ENCODE results near the gene MTHFD1L. TPM values are rescaled to one million over a fixed set of nuclear protein-coding genes. Genes with fewer than 3 reads are reported as not detected.

Gene MTHFD1L
- polyA plus RNA-seq, 4 donors, result 17.0 to 18.1 (median 17.4) TPM

DNA sequence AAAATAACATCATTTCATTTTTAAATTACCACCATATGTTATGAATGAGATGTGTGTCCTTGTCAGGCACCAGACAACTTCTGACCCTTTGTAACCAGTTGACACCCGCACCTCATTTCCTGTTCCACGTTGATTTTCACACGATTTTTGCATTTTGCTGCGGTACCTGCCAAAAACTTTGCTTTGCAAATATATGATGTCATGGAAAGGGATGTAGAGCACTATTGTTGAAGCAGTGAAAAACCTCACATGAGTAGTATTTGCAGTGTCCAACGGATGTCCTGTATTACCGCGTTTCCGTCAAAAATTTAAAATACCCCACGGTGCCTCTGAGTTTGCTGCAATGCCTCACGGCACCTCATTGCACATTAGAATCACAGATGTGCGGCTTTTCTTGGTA is 115.6 kb downstream of the MTHFD1L start:
- DNase-seq (ENCODE audit: low read depth in 4 of 4, low spot score in 2 of 4), result no peak

DNA sequence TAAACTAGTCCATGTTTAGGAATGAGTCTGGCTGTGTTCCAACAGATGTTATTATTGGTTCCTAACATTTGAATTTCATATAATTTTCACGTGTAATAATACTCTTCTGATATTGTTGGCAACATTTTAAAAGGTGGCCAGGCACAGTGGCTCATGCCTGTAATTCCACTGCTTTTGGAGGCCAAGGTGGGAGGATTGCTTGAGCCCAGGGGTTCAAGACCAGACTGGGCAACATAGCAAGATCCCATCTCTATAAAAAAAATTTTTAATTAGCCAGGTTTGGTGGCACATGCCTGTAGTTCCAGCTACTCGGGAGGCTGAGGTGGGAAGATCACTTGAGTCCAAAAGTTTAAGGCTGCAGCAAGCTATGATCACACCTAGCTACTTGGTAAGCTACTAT is 116.2 kb downstream of the MTHFD1L start:
- no peak for DNase-seq (ENCODE audit: low read depth in 4 of 4, low spot score in 2 of 4)

DNA sequence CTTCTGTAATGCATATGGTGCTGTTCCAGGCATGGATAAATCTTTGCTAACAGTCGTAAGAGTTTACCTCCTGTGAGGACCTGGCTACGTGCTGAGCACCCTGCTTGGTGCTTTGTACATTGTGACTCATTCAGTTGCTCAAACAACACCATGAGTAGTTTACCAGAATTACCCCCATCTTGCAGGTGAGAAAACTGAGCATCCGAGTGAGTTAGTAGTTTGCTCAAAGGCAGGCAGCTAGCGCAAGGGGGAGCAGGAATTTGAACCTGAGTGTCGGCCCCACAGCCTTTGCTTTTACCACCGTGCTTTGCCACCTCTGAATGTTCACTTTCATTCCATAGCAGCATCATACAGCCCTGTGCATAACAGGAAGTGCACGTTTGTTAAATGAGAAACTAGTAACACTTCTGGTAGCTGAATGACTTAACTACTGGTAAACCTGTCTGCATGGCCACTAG is 121.9 kb downstream of the MTHFD1L start:
- DNase-seq (ENCODE audit: low read depth in 4 of 4, low spot score in 2 of 4), result no peak

DNA sequence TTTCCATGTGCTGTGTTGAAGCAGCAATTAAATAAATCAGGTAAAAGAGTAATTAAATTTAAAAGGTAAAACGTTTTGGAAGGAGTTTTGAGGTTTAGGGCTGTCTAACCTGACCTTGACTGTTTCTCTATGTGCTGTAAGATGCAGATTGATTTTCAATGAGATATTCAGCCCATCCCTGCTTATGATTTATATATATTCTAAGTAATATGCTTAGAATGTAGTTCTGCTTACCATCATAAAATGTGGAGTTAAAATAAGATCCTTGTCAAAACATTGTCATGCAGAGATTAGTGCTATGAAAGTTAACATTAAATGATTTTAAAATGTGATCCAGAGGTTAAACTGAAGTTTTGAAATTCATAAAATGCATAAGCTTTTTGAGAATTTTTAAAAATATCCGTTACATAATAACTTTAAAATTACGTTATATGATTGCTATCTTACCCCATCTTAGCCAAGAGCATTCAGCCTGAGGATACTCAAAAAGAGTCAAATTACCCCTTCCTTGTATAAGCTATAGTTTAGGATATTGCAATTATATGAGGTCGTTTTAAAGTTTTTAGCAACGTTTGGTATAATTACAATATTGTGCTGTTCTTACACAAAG is 122.5 kb downstream of the MTHFD1L start:
- DNase-seq (ENCODE audit: low read depth in 4 of 4, low spot score in 2 of 4), result no peak

DNA sequence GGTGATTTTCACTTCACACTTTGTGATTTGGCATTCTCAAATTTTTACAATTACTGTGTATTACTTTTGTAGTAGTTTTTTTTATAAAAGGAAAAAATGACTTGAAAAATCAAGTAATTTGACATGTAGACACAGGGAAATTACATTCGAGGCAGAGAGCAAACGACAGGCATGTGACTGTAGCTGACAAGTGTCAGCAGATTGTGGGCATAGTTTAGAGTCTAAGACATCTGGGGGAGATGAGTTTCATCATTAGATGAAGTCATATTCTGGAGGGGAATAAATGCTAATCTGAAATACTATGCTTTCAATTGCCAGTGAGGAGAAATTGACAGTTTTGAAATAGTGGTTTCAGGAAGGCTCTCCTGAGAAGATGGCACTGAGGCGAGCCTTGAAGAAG is 126.0 kb downstream of the MTHFD1L start:
- no peak for DNase-seq (ENCODE audit: low read depth in 4 of 4, low spot score in 2 of 4)

DNA sequence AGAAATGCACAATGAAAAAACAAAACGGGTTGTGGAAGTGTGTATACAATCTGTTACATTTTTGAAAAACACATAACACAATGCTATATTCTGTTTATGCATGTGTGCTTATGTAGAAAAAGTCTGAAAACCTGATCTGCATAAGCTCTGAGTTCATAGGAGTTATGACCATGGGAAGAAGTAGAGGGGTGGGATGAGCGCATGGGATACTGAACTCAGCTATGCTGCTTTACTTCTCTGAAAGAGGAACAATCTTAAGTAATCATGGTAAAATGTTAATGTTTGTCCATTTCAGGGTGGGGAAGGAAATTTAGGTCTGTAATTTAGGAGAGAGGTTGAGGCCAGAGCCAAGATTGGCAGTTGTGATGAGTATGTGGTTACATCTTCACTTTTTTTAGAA is 126.8 kb downstream of the MTHFD1L start:
- no peak for DNase-seq (ENCODE audit: low read depth in 4 of 4, low spot score in 2 of 4)

DNA sequence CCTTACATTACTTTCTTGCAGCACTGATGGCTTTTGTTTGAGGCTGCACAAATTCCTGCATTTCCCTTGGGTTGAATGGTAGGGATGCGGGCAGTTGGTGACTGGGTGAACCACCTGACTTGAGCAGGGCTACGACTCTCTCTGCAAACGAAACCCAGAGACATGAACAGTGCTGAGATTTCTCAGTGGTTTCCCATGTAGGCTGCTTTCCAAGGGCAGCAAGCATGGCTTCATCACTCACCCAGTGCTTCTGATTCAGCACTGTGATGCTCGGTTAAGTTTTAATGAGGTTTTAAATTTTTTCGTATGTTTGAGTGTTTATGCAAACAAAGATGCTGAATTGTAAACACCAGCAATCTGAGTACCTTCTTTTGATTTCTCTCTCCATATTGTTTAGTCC is 127.2 kb downstream of the MTHFD1L start:
- DNase-seq (ENCODE audit: low read depth in 4 of 4, low spot score in 2 of 4), result no peak

DNA sequence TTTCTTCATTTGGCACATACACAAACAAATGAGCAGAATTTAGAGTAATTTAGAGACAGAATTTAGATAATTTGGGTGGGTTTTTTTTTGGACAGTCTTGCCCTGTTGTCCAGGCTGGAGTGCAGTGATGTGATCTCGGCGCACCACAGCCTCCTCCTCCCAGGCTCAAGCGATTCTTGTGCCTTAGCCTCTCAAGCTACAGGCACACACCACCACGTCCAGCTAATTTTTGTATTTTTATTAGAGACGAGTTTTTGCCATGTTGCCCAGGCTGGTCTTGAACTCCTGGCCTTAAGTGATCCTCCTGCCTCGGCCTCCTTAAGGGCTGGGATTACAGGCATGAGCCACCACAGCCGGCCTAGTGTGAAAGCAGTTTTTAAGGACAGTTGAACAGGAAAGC is 127.8 kb downstream of the MTHFD1L start:
- DNase-seq (ENCODE audit: low read depth in 4 of 4, low spot score in 2 of 4), result no peak

DNA sequence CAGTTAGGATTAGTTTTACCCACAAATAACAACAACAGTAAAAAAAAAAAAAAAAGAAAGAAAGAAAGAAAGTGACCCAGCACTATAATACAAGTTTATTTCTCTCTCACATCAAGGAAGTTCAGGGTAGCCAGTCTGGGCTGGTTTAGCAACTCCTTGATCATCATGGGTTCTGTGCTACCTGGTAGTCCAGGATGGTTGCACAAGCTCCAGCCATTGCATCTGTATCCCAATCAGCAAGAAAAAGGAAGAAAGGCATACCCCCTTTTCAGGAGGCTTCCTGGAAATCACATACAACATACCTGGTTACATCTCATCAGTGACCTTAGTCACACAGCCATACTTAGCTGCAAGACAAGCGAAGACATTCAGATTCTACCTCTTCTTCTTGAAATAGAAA is 128.5 kb downstream of the MTHFD1L start:
- DNase-seq (ENCODE audit: low read depth in 4 of 4, low spot score in 2 of 4), result no peak

DNA sequence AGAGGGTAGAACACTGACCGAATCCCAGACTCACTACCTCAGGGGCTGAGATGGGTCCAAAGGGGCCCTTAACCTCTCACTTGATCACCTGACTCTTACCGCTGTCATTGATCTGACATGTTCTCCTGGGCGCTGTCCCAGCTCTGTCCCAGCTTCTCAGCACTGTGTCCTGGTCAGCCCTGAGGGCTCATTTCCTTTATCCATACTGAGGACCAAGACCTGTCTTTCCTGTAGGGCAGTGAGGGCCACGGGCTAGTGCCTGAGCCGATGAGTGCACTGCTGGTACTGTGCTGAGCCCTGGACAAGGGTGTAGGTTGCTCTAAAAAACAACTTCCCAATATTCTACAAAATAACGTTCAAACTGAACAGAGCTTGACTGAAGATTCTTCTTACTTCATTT is 131.5 kb downstream of the MTHFD1L start:
- DNase-seq (ENCODE audit: low read depth in 4 of 4, low spot score in 2 of 4), result no peak

DNA sequence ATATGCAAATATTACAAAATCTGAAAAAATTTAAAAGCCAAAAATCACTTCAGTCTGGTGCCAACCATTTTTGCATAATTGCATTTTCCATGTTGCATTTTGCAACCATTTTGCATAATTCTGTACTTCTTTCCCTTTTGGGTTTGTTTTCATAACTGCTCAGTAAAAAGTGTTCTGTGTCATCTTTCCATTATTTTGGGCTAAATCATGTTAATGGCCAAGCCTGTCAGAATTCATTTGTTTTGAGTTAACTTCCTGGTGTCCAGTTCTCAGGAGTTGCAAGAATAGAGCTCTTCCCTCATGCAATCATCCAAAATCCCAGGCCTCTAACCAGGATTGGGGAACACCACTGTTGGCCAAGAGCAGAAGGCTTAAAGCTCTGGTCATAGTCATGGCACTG is 133.6 kb downstream of the MTHFD1L start:
- no peak for DNase-seq (ENCODE audit: low read depth in 4 of 4, low spot score in 2 of 4)

DNA sequence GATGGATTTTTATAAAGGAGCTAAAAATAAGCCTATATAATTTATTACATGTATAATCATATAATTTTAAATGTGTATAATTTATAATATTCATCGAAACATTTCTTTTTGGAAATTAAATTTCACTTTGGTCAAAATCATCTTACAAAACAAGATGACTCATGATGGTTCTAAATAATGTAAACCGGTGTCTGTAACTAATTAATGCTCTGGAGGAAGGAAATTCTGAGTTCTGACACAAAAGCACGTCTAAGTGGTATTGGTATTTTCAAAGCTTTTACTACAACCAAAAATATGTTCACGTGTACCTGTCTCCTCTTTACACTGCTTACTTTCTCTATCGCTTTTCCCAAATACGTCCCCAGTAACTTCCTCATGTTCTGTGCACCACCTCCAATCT is 134.1 kb downstream of the MTHFD1L start:
- no peak for DNase-seq (ENCODE audit: low read depth in 4 of 4, low spot score in 2 of 4)

DNA sequence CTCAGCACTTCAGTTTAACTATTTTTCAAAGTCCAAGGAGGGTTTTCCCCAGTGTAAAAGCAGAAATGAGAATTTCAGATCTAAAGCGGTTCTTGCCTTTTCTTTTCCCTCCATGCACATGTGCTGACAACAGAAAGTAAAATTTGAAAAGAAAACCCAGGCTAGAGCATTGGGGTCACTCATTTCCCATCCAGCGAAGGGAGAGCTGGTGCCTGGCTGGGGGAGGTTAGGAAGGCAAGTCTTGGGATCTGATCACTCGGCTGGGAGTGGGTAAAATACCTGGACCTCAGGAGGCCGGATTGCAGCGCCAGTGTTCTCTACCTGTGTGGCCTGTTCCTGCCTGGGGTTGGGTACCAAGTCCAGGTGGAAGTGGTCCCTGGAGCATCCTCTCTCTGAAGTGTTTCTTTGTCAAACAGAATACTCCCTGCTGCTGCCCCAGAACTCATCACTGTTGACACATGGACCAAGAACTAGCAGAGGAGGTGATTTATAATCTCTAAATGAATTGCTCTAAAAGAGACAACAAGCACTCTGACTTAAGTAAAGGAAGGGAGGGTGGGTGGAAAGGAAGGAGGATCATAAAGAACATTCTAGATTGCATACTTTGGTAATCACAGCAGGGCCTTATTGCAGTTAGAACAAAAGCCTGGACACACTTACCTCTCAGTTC is 136.0 kb downstream of the MTHFD1L start:
- DNase-seq (ENCODE audit: low read depth in 4 of 4, low spot score in 2 of 4), result no peak

DNA sequence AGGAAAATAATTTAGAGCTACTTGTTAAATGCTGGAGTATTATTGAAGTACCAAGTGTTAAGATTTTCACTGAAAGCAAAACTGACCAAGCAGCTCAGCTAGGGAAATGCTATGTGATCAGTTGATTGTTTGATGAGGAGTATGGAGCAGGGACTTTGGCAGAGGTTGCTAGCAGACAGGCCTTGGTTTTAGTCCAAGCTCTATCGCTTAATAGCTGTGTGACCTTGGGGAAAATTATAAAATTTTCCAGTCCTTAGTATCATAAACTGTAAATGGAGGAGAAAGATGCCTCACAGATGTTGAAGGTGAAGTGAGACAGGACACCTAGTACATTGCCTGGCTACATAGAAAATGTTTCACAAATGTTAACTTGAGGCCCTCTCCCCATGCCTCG is 136.6 kb downstream of the MTHFD1L start:
- no peak for DNase-seq (ENCODE audit: low read depth in 4 of 4, low spot score in 2 of 4)

DNA sequence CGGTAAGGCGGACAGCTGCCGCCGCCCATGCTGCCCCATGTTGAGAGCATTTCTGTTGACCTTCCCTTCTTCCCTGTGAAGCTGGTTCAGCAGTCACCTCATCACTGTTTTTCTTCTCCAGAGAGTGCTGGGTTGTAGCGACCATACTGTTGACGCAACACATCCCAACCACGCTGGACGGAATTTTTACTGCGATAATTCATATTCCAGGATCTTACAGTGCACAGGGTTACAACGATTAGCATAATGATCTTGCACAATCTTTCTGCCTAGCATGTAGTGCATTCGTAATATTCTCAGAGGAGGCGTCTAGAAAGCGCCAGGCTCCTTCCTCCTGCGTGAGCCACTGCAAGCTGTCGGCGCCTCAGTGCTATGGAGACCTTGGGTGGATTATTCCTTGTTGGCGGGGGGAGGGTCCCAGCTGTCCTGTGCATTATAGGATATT is 137.0 kb downstream of the MTHFD1L start:
- DNase-seq (ENCODE audit: low read depth in 4 of 4, low spot score in 2 of 4), result no peak

DNA sequence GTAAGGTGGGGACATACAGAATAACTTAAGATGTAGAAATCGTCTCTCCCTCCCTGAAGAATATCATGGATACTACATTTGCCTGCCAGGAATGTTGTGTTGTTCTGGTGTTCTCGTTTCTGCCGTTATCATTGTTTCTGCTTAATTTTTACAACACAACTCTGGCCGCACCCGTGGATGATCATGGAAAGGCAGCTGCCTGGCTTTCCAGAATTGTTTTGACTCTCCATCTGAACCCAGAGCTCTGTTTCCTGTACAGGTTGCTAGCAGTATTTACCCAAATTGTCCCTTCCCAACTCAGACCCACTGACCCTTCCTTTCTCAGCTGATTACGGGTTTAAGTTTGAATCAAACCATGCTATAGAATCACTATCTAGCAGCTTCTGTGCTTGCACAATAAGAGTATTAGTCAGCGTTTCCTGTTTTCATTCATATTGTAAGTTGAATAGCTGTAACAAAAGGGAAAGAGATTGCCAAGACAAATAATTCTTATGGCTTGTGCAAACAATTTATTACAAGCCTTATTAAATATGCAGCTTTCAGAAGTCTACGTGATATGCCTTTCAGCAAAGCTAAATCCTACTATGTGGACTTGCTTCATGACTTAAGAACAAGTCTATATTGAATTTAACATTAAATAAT is 139.0 kb downstream of the MTHFD1L start:
- DNase-seq (ENCODE audit: low read depth in 4 of 4, low spot score in 2 of 4), result no peak

DNA sequence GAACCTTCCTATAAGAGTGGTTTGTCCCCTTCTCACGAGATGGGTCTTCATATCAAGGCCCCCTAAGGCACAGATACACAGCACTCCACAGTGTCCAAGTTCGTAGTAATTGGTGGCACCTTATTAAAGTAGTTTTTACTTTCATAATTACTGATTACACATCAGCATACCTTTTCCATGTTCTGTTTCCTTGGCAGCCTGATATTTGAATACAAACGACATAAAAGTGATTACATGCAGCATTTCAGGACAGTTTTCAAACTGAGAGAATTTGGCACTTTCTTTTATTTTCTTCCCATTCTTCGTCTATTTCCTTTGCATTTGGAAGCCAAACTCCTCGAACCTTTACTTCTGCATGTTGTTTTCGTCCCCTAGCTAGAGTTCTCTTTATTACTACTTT is 139.7 kb downstream of the MTHFD1L start:
- DNase-seq (ENCODE audit: low read depth in 4 of 4, low spot score in 2 of 4), result no peak

DNA sequence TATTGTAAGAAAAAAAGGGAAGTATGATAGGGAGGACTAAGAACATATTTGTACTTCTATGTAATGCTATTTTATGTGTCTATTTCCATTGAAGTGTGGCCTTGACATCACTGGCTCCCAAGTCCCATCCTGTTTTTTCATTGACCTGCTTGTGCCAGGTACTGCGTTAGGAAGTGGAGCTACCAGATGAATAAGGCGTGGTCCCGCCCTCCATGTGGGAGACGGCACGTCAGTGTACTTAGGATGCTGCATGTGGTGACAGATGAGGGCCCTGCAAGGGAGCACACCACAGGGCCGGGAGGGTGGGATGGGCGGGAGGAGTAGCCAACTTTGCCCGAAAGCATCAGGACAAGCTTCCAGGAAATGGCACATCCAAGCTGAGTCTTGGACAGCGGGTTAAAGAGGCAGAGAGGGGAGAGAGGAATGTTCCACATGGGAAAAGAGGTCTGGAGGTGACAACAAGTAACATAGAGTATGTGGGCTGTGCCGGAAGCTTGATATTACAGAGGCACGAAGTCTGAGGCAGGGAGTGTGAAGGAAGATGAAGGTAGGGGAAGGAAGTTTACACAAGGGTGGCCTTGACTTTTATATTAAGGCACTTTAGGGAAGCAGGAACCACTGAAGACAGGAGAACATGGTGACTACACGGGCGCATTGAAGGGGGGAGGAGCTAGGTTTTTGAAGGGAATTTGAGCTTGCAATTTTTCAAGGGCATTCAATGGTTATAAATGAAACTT is 140.6 kb downstream of the MTHFD1L start:
- DNase-seq (ENCODE audit: low read depth in 4 of 4, low spot score in 2 of 4), result no peak

DNA sequence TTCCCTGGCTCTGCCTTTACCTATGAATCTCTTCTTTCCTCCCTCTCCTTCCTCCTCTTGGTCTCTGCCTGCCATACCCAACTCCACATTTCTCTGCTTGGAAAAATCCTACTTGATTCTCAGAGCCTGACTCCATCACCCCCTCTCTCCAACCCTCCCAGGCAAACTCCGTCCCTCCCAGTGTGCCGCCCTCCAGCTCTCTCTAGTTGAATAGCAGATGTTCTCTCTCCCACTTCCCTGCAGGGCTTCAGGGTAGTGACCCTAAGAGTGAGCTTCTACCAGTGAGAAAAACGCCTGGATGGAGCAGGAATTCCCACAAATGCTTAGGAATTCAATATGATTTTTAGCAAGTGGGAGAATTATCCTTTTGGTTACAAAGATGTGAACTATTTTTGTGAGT is 141.6 kb downstream of the MTHFD1L start:
- DNase-seq (ENCODE audit: low read depth in 4 of 4, low spot score in 2 of 4), result no peak

DNA sequence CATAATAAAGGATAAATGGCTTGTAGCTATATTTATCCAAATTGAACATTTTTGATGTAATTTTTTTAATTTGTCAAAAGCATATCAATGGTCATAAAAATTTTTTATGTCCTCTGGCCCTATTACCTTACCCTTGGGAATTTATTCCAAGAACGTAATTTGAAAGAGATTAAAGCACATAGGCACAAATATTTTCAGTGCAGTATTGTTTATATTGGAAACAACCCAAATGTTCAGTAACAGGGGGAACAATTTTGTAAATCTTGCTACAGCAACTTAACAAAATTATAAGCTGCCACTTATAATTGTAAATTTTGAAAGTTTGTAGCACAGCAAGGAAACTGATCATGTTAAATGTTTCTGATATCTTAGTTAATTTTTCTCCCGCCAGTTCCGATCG is 142.4 kb downstream of the MTHFD1L start:
- no peak for DNase-seq (ENCODE audit: low read depth in 4 of 4, low spot score in 2 of 4)

DNA sequence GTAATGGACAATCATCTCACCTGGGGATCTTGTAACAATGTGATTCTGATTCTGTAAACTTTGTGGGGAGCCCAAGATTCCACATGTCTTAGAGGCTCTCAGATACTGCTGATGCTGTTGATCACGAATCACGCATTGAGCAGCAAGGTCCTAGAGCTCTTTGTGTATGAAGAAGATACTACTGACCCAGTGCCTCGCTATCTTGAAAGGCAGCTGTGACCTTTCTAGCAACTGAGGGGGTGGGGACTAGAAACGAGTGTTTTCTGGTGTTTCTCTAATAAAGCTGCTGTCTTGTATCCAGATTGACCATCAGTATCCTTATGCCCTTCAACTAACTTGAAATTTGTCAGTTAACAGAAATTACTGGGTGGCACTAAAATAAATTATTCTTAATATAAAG is 142.9 kb downstream of the MTHFD1L start:
- DNase-seq (ENCODE audit: low read depth in 4 of 4, low spot score in 2 of 4), result no peak

Measured in left renal cortex interstitium (tissue), 4 donors.